Panc1 (cell line): ENCODE data around the gene CLASRP. TPM values are rescaled to one million over a fixed set of nuclear protein-coding genes. Genes with fewer than 3 reads are reported as not detected.

Experiments
- ATAC-seq: fragments of 200-7000 bp; cut with Tn5 transposase; 2 replicates; pipeline ENCODE4 v1.9.1; 2020; ENCODE audit warnings: mild to moderate bottlenecking, moderate library complexity
- BruUV-seq: library from RNA; stranded (reverse); fragments of 400-500 nt; replicated peaks from 2 replicates; lab custom pipeline; 2021; lab: Mats Ljungman, UMichigan
- CTCF ChIA-PET: fragments of 300-600 bp; sonication (Branson Sonifier 250); formaldehyde crosslinking; loops from one replicate; lab custom pipeline; 2022; ENCODE audit warnings: antibody characterized with exemption; lab: Charles Lee
- POLR2A ChIA-PET: fragments of 300-600 bp; sonication (Branson Sonifier 250); formaldehyde crosslinking; loops from one replicate; lab custom pipeline; 2022; ENCODE audit warnings: antibody characterized with exemption; lab: Charles Lee
- DNase-seq: peaks from one replicate; pipeline ENCODE4 v3.0.0-alpha.2; 2010; ENCODE audit warnings: low read depth, low spot score
- H3K27ac ChIP-seq: 2 replicates; pipeline ENCODE4 v1.5.1; 2011; ENCODE audit warnings: mild to moderate bottlenecking, low read length, inconsistent platforms
- H3K27me3 ChIP-seq: fragments of 200-500 bp; sonication (Bioruptor generic); 2 replicates; pipeline ENCODE4 v1.6.0; 2014; ENCODE audit warnings: low read length, inconsistent platforms; ENCODE audit not compliant: control insufficient read depth, insufficient read depth
- H3K36me3 ChIP-seq: fragments of 200-500 bp; sonication (Bioruptor generic); 2 replicates; pipeline ENCODE4 v1.5.1; 2014; ENCODE audit warnings: inconsistent platforms, mild to moderate bottlenecking, low read length, moderate library complexity; ENCODE audit not compliant: control insufficient read depth, insufficient read depth
- H3K4me1 ChIP-seq: 2 replicates; pipeline ENCODE4 v1.5.1; 2011; ENCODE audit warnings: inconsistent platforms, mild to moderate bottlenecking, low read length, moderate library complexity; ENCODE audit not compliant: control insufficient read depth, insufficient read depth
- H3K4me3 ChIP-seq, 2 experiments: 2 replicates each; pipeline ENCODE4 v1.5.1; 2011 to 2012; ENCODE audit warnings: low read depth in 2 of 2, low read length in 2 of 2, mild to moderate bottlenecking in 2 of 2, inconsistent platforms in 1 of 2, moderate library complexity in 1 of 2
- H3K9me3 ChIP-seq: fragments of 200-500 bp; sonication (Bioruptor generic); 2 replicates; pipeline ENCODE4 v1.5.1; 2014; ENCODE audit warnings: low read depth, mild to moderate bottlenecking, inconsistent platforms, low read length, moderate library complexity; ENCODE audit not compliant: control insufficient read depth, insufficient read depth
- POLR2AphosphoS5 ChIP-seq: IDR thresholded peaks from 2 replicates; pipeline ENCODE4 v1.6.1; 2012; ENCODE audit warnings: mild to moderate bottlenecking, low read depth, low read length, moderate library complexity
- SIN3A ChIP-seq: IDR thresholded peaks from 2 replicates; pipeline ENCODE4 v1.6.1; 2012; ENCODE audit warnings: low read depth, mild to moderate bottlenecking, low read length, moderate library complexity, borderline replicate concordance; ENCODE audit not compliant: insufficient read depth
- TCF7L2 ChIP-seq: IDR thresholded peaks from 2 replicates; pipeline ENCODE4 v1.6.1; 2011; ENCODE audit warnings: mild to moderate bottlenecking, low read depth, low read length, inconsistent platforms
- in situ Hi-C: cut with HindIII; loops from 2 replicates; pipeline ENCODE4 v1.10.0; 2016; ENCODE audit warnings: low sequenced_read_pairs, low pct_unique_long_range_greater_than_20kb
- intact Hi-C: fragments of 100-400 bp; cut with micrococcal nuclease; formaldehyde crosslinking; loops from one replicate; pipeline ENCODE4 v1.10.0; 2022; ENCODE audit not compliant: unreplicated experiment
- total RNA-seq: library from RNA; stranded (reverse); gene quantifications from one replicate; pipeline ENCODE4 v1.2.1, GENCODE V29; 2021; ENCODE audit not compliant: unreplicated experiment
- TF ChIP-seq, protein P1 (sequence below): fragments of 450-650 bp; IDR thresholded peaks from 2 replicates; pipeline ENCODE4 v1.5.1; 2017; ENCODE audit warnings: mild to moderate bottlenecking
- TF ChIP-seq, protein P2 (sequence below), 2 experiments: IDR thresholded peaks; 2 replicates each; pipeline ENCODE4 v1.6.1; 2011 to 2012; ENCODE audit warnings: low read depth in 2 of 2, control low read depth in 1 of 2, low read length in 1 of 2, mild to moderate bottlenecking in 1 of 2, moderate library complexity in 1 of 2; ENCODE audit not compliant: insufficient read depth in 1 of 2

CLASRP gene
- total RNA-seq, 1 experiment from 2014 or later, result 72.4 TPM

- intact Hi-C loops (no loop called here), in situ Hi-C loops (no loop called here)
- DNase-seq (no peak), ATAC-seq (no peak)
- TF ChIP-seq, protein P1, sequence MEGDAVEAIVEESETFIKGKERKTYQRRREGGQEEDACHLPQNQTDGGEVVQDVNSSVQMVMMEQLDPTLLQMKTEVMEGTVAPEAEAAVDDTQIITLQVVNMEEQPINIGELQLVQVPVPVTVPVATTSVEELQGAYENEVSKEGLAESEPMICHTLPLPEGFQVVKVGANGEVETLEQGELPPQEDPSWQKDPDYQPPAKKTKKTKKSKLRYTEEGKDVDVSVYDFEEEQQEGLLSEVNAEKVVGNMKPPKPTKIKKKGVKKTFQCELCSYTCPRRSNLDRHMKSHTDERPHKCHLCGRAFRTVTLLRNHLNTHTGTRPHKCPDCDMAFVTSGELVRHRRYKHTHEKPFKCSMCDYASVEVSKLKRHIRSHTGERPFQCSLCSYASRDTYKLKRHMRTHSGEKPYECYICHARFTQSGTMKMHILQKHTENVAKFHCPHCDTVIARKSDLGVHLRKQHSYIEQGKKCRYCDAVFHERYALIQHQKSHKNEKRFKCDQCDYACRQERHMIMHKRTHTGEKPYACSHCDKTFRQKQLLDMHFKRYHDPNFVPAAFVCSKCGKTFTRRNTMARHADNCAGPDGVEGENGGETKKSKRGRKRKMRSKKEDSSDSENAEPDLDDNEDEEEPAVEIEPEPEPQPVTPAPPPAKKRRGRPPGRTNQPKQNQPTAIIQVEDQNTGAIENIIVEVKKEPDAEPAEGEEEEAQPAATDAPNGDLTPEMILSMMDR, result no peak
- TF ChIP-seq SIN3A, result no peak
- Histone ChIP-seq H3K4me3 (no peak overlapping the region), H3K27me3 (no peaks in the 10 kb centered on the region), H3K36me3 (no peaks in the 10 kb centered on the region), H3K9me3 (no peaks in the 10 kb centered on the region), H3K4me1 (no peaks in the 10 kb centered on the region), H3K27ac (no peak overlapping the region)
- ChIA-PET CTCF (no interaction called here), POLR2A (no interaction called here)
- BruUV-seq, result TSS peak; percentile 22
These were observed 19.7 kb upstream of the CLASRP start for GRCh38 chr19:45019187-45019586.

DNA sequence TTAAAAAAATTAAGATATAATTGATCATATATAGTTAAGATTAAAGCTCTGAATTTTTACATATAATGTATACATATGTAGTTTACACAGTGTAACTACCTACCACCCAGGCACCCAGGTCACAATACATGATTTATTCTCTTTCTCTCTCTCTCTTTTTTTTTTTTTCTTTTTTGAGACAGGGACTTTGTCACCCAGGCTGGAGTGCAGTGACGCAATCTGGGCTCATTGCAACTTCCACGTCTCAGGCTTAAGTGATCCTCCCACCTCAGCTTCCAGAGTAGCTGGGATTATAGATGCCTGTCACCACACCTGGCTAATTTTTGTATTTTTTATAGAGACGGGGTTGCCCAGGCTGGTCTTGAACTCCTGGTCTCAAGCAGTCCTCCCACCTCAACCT lies 18.8 kb upstream of the CLASRP start:
- Histone ChIP-seq H3K27me3 (no peaks in the 10 kb centered on the region), H3K4me3 (no peak overlapping the region), H3K27ac (no peak overlapping the region), H3K4me1 (no peaks in the 10 kb centered on the region), H3K36me3 (no peaks in the 10 kb centered on the region), H3K9me3 (no peaks in the 10 kb centered on the region)
- in situ Hi-C loops (no loop called here), intact Hi-C loops (no loop called here)
- ChIA-PET CTCF (interaction anchor here (0.7 kb wide), 1 partner anchor 29 kb away, joined by 3 read pairs; no protein-coding TSS in a partner anchor), POLR2A (no interaction called here)
- no peak for DNase-seq
- no TSS peak for BruUV-seq
- ATAC-seq, result no peak
- TF ChIP-seq SIN3A (no peak), POLR2AphosphoS5 (no peak), TCF7L2 (no peak)
- TF ChIP-seq, protein P1, result no peak
- TF ChIP-seq, protein P2, sequence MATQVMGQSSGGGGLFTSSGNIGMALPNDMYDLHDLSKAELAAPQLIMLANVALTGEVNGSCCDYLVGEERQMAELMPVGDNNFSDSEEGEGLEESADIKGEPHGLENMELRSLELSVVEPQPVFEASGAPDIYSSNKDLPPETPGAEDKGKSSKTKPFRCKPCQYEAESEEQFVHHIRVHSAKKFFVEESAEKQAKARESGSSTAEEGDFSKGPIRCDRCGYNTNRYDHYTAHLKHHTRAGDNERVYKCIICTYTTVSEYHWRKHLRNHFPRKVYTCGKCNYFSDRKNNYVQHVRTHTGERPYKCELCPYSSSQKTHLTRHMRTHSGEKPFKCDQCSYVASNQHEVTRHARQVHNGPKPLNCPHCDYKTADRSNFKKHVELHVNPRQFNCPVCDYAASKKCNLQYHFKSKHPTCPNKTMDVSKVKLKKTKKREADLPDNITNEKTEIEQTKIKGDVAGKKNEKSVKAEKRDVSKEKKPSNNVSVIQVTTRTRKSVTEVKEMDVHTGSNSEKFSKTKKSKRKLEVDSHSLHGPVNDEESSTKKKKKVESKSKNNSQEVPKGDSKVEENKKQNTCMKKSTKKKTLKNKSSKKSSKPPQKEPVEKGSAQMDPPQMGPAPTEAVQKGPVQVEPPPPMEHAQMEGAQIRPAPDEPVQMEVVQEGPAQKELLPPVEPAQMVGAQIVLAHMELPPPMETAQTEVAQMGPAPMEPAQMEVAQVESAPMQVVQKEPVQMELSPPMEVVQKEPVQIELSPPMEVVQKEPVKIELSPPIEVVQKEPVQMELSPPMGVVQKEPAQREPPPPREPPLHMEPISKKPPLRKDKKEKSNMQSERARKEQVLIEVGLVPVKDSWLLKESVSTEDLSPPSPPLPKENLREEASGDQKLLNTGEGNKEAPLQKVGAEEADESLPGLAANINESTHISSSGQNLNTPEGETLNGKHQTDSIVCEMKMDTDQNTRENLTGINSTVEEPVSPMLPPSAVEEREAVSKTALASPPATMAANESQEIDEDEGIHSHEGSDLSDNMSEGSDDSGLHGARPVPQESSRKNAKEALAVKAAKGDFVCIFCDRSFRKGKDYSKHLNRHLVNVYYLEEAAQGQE (IDR thresholded peaks at IDR 0.05; ENCODE audit: insufficient read depth in 1 of 2, low read depth in 2 of 2, low read length in 1 of 2), result no peak
